Right atrium auricular region (tissue), 2 donors: Measurements from ENCODE around the gene C2orf74. TPM values are rescaled to one million over a fixed set of nuclear protein-coding genes. Genes with fewer than 3 reads are reported as not detected.
A peak's percentile ranks its signal among the peaks of the same experiment; 100 is the strongest.
"Not testable (repeated sequence)": the region's sequence is repeated elsewhere in the genome, so short reads cannot be mapped to it uniquely, and the experiment has no call there.

ENCODE experiments used
- DNase-seq: peaks from one replicate; pipeline ENCODE4 v3.0.0-alpha.2; 2019; ENCODE audit warnings: low spot score
- H3K27ac ChIP-seq, 2 donors: fragments of 200-600 bp; sonication (generic); 1 replicate in 1 of 2; 2 replicates in 1 of 2; pipeline ENCODE4 v1.5.1; 2016 to 2019
- H3K27me3 ChIP-seq, 2 donors: fragments of 200-600 bp; sonication (generic); one replicate each; pipeline versions ENCODE4 v1.5.1 to v1.6.0; 2017 to 2019
- H3K36me3 ChIP-seq: fragments of 200-600 bp; sonication (generic); one replicate; pipeline ENCODE4 v1.5.1; 2016
- H3K4me1 ChIP-seq, 2 donors: fragments of 200-600 bp; sonication (generic); one replicate each; pipeline versions ENCODE4 v1.5.1 to v1.6.0; 2017 to 2019
- H3K4me3 ChIP-seq, 2 donors: fragments of 200-600 bp; sonication (generic); 1 replicate in 1 of 2; 2 replicates in 1 of 2; pipeline ENCODE4 v1.5.1; 2017 to 2019; ENCODE audit warnings: mild to moderate bottlenecking in 1 of 2, moderate library complexity in 1 of 2
- H3K9me3 ChIP-seq, 2 donors: fragments of 200-600 bp; sonication (generic); one replicate each; pipeline ENCODE4 v1.5.1; 2019
- CTCF ChIP-seq, 2 donors: fragments of 200-600 bp; sonication (generic); IDR thresholded peaks; one replicate each; pipeline ENCODE4 v1.5.1; 2019; ENCODE audit warnings: antibody characterized with exemption in 2 of 2
- total RNA-seq, 2 donors: library from RNA; depleted of rRNA; stranded (reverse); fragments of >200 nt; gene quantifications; one replicate each; pipeline ENCODE4 v1.1.0, GENCODE V29; 2016

Gene C2orf74
- total RNA-seq, 2 donors from 2014 or later = 28.0 to 51.3 TPM

GRCh38 chr2:61134141-61134540 is 27.8 kb upstream of the C2orf74 start:
- TF ChIP-seq CTCF (IDR thresholded peaks at IDR 0.05) = no peak
- no peak overlapping the region for H3K27ac ChIP-seq

GRCh38 chr2:61135510-61135909 is 26.5 kb upstream of the C2orf74 start:
- Histone ChIP-seq H3K4me3 (no peak overlapping the region), H3K9me3 (no peaks in the 10 kb centered on the region), H3K27me3 (no peaks in the 10 kb centered on the region), H3K36me3 (no peaks in the 10 kb centered on the region), H3K4me1 (no peaks in the 10 kb centered on the region), H3K27ac (no peak overlapping the region)
- no peak for DNase-seq
- peak in 1 of 2 donors; percentile 47 for TF ChIP-seq CTCF (IDR thresholded peaks at IDR 0.05)

More at GRCh38 chr2:61134141-61134540, 27.8 kb upstream of the C2orf74 start:
- H3K4me1 ChIP-seq = no peaks in the 10 kb centered on the region
- H3K27me3 ChIP-seq = no peaks in the 10 kb centered on the region
- H3K4me3 ChIP-seq = no peak overlapping the region
- no peaks in the 10 kb centered on the region for H3K9me3 ChIP-seq
- H3K36me3 ChIP-seq = no peaks in the 10 kb centered on the region
- no peak for DNase-seq

GRCh38 chr2:61138859-61139258 is 23.1 kb upstream of the C2orf74 start:
- TF ChIP-seq CTCF (IDR thresholded peaks at IDR 0.05) = no peak
- no peaks in the 10 kb centered on the region for H3K27me3 ChIP-seq
- no peak for DNase-seq
- H3K27ac ChIP-seq = no peak overlapping the region
- no peak overlapping the region for H3K4me3 ChIP-seq
- no peaks in the 10 kb centered on the region for H3K9me3 ChIP-seq
- H3K36me3 ChIP-seq = no peaks in the 10 kb centered on the region
- no peaks in the 10 kb centered on the region for H3K4me1 ChIP-seq

- H3K27me3 ChIP-seq = no peaks in the 10 kb centered on the region
- H3K4me3 ChIP-seq = no peak overlapping the region
- H3K27ac ChIP-seq = no peak overlapping the region
- H3K4me1 ChIP-seq = peaks cover 0 to 7% of the 10 kb centered on the region in 2 donors
- DNase-seq = no peak
- no peak for TF ChIP-seq CTCF (IDR thresholded peaks at IDR 0.05)
- H3K9me3 ChIP-seq = no peaks in the 10 kb centered on the region
- no peaks in the 10 kb centered on the region for H3K36me3 ChIP-seq
These were observed 20.8 kb upstream of the C2orf74 start for GRCh38 chr2:61141151-61141550.

GRCh38 chr2:61144697-61145268 is 17.2 kb upstream of the C2orf74 start:
- Histone ChIP-seq H3K36me3 (peaks cover 13% of the 10 kb centered on the region), H3K4me1 (peaks cover 0 to 7% of the 10 kb centered on the region in 2 donors), H3K9me3 (no peaks in the 10 kb centered on the region), H3K4me3 (peak overlapping the region; percentile 57 to 64), H3K27ac (peak overlapping the region; percentile 83), H3K27me3 (no peaks in the 10 kb centered on the region)
- no peak for TF ChIP-seq CTCF (IDR thresholded peaks at IDR 0.05)
- peak; percentile 96 for DNase-seq

GRCh38 chr2:61145990-61146389 is 16.0 kb upstream of the C2orf74 start:
- Histone ChIP-seq H3K9me3 (no peaks in the 10 kb centered on the region), H3K36me3 (peaks cover 20% of the 10 kb centered on the region), H3K4me3 (peak overlapping the region in 1 of 2 donors; percentile 64), H3K27me3 (no peaks in the 10 kb centered on the region), H3K4me1 (peaks cover 0 to 7% of the 10 kb centered on the region in 2 donors), H3K27ac (no peak overlapping the region)
- TF ChIP-seq CTCF (IDR thresholded peaks at IDR 0.05) = no peak
- no peak for DNase-seq

GRCh38 chr2:61148091-61148490 is 13.9 kb upstream of the C2orf74 start:
- not testable (repeated sequence) for H3K4me3 ChIP-seq, H3K9me3 ChIP-seq, H3K27ac ChIP-seq, H3K27me3 ChIP-seq, H3K4me1 ChIP-seq, DNase-seq
- peaks cover 20% of the 10 kb centered on the region for H3K36me3 ChIP-seq
